Ascending aorta (tissue), 2 donors: ENCODE results near the gene MSTO1. TPM values are rescaled to one million over a fixed set of nuclear protein-coding genes. Genes with fewer than 3 reads are reported as not detected.

Experiments
- DNase-seq, 2 donors: peaks; one replicate each; pipeline ENCODE4 v3.0.0-alpha.2; 2019; ENCODE audit warnings: low spot score in 2 of 2
- H3K27ac ChIP-seq, 2 donors: fragments of 200-600 bp; sonication (generic); one replicate each; pipeline ENCODE4 v1.5.1; 2016 to 2017; ENCODE audit warnings: mild to moderate bottlenecking in 1 of 2
- H3K27me3 ChIP-seq: fragments of 200-600 bp; sonication (generic); one replicate; pipeline ENCODE4 v1.5.1; 2017
- H3K36me3 ChIP-seq, 2 donors: fragments of 200-600 bp; sonication (generic); one replicate each; pipeline ENCODE4 v1.5.1; 2016
- H3K4me1 ChIP-seq, 2 donors: fragments of 200-600 bp; sonication (generic); one replicate each; pipeline ENCODE4 v1.5.1; 2016 to 2017; ENCODE audit warnings: mild to moderate bottlenecking in 1 of 2
- H3K4me3 ChIP-seq, 2 donors: fragments of 200-600 bp; sonication (generic); one replicate each; pipeline ENCODE4 v1.5.1; 2016 to 2017; ENCODE audit warnings: mild to moderate bottlenecking in 1 of 2
- H3K9me3 ChIP-seq, 2 donors: fragments of 200-600 bp; sonication (generic); one replicate each; pipeline ENCODE4 v1.5.1; 2016
- intact Hi-C: fragments of 100-400 bp; cut with DNase I; formaldehyde crosslinking; loops from one replicate; pipeline ENCODE4 v1.15.1; 2023
- total RNA-seq: library from RNA; depleted of rRNA; stranded (reverse); fragments of >200 nt; gene quantifications from one replicate; pipeline ENCODE4 v1.1.0, GENCODE V29; 2016
- TF ChIP-seq, protein P1 (sequence below), 3 experiments: fragments of 200-600 bp in 2 of 3; fragments of 450-650 bp in 1 of 3; sonication (generic) in 2 of 3; IDR thresholded peaks; one replicate each; pipeline ENCODE4 v1.5.1; 2016 to 2019; ENCODE audit warnings: antibody characterized with exemption in 3 of 3, mild to moderate bottlenecking in 1 of 3, moderate library complexity in 1 of 3

MSTO1 gene
- total RNA-seq, 1 donor from 2014 or later: 8.6 TPM

- no peak for DNase-seq
- H3K27ac ChIP-seq: no peak overlapping the region
- H3K27me3 ChIP-seq: no peaks in the 10 kb centered on the region
- TF ChIP-seq, protein P1, sequence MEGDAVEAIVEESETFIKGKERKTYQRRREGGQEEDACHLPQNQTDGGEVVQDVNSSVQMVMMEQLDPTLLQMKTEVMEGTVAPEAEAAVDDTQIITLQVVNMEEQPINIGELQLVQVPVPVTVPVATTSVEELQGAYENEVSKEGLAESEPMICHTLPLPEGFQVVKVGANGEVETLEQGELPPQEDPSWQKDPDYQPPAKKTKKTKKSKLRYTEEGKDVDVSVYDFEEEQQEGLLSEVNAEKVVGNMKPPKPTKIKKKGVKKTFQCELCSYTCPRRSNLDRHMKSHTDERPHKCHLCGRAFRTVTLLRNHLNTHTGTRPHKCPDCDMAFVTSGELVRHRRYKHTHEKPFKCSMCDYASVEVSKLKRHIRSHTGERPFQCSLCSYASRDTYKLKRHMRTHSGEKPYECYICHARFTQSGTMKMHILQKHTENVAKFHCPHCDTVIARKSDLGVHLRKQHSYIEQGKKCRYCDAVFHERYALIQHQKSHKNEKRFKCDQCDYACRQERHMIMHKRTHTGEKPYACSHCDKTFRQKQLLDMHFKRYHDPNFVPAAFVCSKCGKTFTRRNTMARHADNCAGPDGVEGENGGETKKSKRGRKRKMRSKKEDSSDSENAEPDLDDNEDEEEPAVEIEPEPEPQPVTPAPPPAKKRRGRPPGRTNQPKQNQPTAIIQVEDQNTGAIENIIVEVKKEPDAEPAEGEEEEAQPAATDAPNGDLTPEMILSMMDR (IDR thresholded peaks at IDR 0.05): no peak
- intact Hi-C loops: no loop called here
- H3K4me3 ChIP-seq: no peak overlapping the region
- peaks cover 0 to 10% of the 10 kb centered on the region in 2 donors for H3K9me3 ChIP-seq
- H3K36me3 ChIP-seq: no peaks in the 10 kb centered on the region
- peaks cover 7 to 15% of the 10 kb centered on the region in 2 donors for H3K4me1 ChIP-seq
Observed at GRCh38 chr1:155643230-155643629, 33.2 kb downstream of the MSTO1 start.

DNA sequence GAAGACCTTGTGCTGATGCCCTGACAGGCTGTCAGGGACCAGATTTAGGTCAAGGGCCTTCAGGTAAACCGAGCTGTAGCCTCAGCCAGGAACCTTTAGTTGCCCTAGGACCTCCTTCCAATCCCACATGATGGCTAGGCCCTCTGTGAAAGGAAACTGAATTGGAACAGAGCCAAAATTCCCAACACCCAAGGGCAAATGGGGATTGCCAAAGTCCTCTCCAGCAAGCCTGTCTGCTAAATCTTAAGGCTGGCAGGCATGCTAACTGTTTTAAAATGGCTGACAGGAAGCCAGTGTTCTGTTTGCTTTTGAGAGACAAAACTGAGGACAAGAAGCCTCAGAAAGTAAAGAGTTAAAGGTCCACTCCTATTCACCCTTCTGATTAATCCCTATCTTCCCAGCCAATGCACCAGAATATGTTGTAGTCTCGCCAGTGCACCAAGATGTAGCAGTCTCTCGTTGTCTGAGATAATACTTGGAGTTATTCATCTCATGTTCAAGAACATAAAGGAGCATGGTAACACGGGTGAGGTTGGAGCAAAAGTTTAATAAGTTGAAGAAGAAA lies 35.1 kb downstream of the MSTO1 start:
- TF ChIP-seq, protein P1 (IDR thresholded peaks at IDR 0.05): no peak
- intact Hi-C loops: no loop called here
- Histone ChIP-seq H3K9me3 (peaks cover 0 to 10% of the 10 kb centered on the region in 2 donors), H3K4me1 (peaks cover 7 to 15% of the 10 kb centered on the region in 2 donors), H3K36me3 (no peaks in the 10 kb centered on the region), H3K27ac (peak overlapping the region; percentile 70), H3K27me3 (no peaks in the 10 kb centered on the region), H3K4me3 (peak overlapping the region in 1 of 2 donors; percentile 21)
- DNase-seq: no peak

DNA sequence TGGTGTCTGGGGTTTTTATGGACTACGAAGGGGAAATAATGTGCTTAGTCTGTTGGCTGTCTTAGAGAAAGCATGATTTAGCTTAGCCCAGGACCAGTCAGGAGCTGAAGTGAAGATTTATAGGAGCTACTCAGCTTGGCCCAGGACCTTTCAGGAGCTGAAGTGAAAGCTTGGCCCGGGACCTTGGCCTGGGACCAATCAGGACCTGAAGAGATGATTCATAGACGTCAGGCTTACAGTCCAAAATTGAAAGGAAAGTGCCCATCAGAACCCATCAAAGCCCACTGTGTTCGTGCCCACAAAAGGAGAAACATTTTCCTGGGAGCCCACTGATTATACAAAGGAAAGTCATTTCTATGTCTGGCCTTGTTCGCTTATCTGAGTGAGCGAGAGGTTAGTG lies 35.6 kb downstream of the MSTO1 start:
- TF ChIP-seq, protein P1 (IDR thresholded peaks at IDR 0.05): no peak
- Histone ChIP-seq H3K4me1 (peaks cover 7 to 16% of the 10 kb centered on the region in 2 donors), H3K9me3 (peaks cover 0 to 10% of the 10 kb centered on the region in 2 donors), H3K36me3 (no peaks in the 10 kb centered on the region), H3K27me3 (no peaks in the 10 kb centered on the region), H3K4me3 (peak overlapping the region in 1 of 2 donors; percentile 21), H3K27ac (peak overlapping the region; percentile 70)
- intact Hi-C loops: no loop called here
- peak in 1 of 2 donors; percentile 80 for DNase-seq

DNA sequence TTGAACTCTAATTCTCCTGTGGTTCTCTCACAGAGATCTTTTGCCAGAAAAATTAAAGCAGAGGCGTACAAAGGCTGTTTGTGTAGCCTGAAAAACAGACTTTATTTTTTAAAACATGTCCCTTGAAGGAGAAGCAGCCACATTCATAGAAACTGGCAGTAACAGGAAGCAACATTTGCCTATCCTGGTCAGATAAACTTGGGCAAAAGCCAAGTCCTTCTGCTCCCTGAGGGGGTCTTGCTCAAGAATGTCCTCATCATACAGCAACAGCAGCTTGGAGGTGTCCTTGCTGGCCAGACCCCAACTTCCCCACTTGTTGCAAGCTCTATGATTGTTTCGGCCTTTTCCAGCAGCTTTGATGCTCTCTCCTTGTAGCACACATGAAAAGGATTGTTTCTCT lies 36.3 kb downstream of the MSTO1 start:
- DNase-seq: peak in 1 of 2 donors; percentile 65
- intact Hi-C loops: no loop called here
- TF ChIP-seq, protein P1 (IDR thresholded peaks at IDR 0.05): no peak
- H3K4me3 ChIP-seq: no peak overlapping the region
- H3K36me3 ChIP-seq: no peaks in the 10 kb centered on the region
- peak overlapping the region; percentile 70 for H3K27ac ChIP-seq
- no peaks in the 10 kb centered on the region for H3K27me3 ChIP-seq
- peaks cover 7 to 19% of the 10 kb centered on the region in 2 donors for H3K4me1 ChIP-seq
- H3K9me3 ChIP-seq: peaks cover 0 to 10% of the 10 kb centered on the region in 2 donors

- H3K27ac ChIP-seq: peak overlapping the region; percentile 61 to 71
- H3K36me3 ChIP-seq: no peaks in the 10 kb centered on the region
- intact Hi-C loops: no loop called here
- TF ChIP-seq, protein P1 (IDR thresholded peaks at IDR 0.05): peak in 2 of 3 experiments; percentile 47 to 66
- peak overlapping the region in 1 of 2 donors; percentile 47 for H3K4me3 ChIP-seq
- peaks cover 7 to 24% of the 10 kb centered on the region in 2 donors for H3K4me1 ChIP-seq
- DNase-seq: peak in 1 of 2 donors; percentile 81
- no peaks in the 10 kb centered on the region for H3K27me3 ChIP-seq
- peaks cover 0 to under 1% of the 10 kb centered on the region in 2 donors for H3K9me3 ChIP-seq
Observed at GRCh38 chr1:155648207-155649147, 38.5 kb downstream of the MSTO1 start.
